ENCODE data around the gene NSG2. TPM values are rescaled to one million over a fixed set of nuclear protein-coding genes. Genes with fewer than 3 reads are reported as not detected.

Gene NSG2
- total RNA-seq, 4 donors from 2014 or later = 0.94 to 1.9 (median 1.8) TPM; not detected in 1

GRCh38 chr5:174154559-174154958 is 109.1 kb downstream of the NSG2 start:
- Histone ChIP-seq H3K4me1 (no peaks in the 10 kb centered on the region), H3K9me3 (no peaks in the 10 kb centered on the region), H3K27ac (no peak overlapping the region), H3K27me3 (no peaks in the 10 kb centered on the region), H3K4me3 (no peak overlapping the region), H3K36me3 (no peaks in the 10 kb centered on the region)
- DNase-seq = no peak
- no peak for TF ChIP-seq POLR2A (IDR thresholded peaks at IDR 0.05)
- TF ChIP-seq CTCF (IDR thresholded peaks at IDR 0.05) = no peak

- Histone ChIP-seq H3K4me3 (no peak overlapping the region), H3K36me3 (no peaks in the 10 kb centered on the region), H3K4me1 (no peaks in the 10 kb centered on the region), H3K27me3 (no peaks in the 10 kb centered on the region), H3K9me3 (no peaks in the 10 kb centered on the region), H3K27ac (no peak overlapping the region)
- no peak for DNase-seq
- TF ChIP-seq CTCF (IDR thresholded peaks at IDR 0.05) = no peak
- TF ChIP-seq POLR2A (IDR thresholded peaks at IDR 0.05) = no peak
Observed at GRCh38 chr5:174155281-174155680, 109.8 kb downstream of the NSG2 start.

- DNase-seq = no peak
- no peak overlapping the region for H3K27ac ChIP-seq
- H3K4me1 ChIP-seq = no peaks in the 10 kb centered on the region
- no peaks in the 10 kb centered on the region for H3K27me3 ChIP-seq
- no peaks in the 10 kb centered on the region for H3K9me3 ChIP-seq
- H3K36me3 ChIP-seq = no peaks in the 10 kb centered on the region
- H3K4me3 ChIP-seq = no peak overlapping the region
- TF ChIP-seq CTCF (IDR thresholded peaks at IDR 0.05) (no peak), POLR2A (IDR thresholded peaks at IDR 0.05) (no peak)
Observed at GRCh38 chr5:174155706-174156105, 110.2 kb downstream of the NSG2 start.

- H3K9me3 ChIP-seq = no peaks in the 10 kb centered on the region
- no peak overlapping the region for H3K27ac ChIP-seq
- TF ChIP-seq POLR2A (IDR thresholded peaks at IDR 0.05) = no peak
- TF ChIP-seq CTCF (IDR thresholded peaks at IDR 0.05) = no peak
- no peaks in the 10 kb centered on the region for H3K27me3 ChIP-seq
- H3K36me3 ChIP-seq = no peaks in the 10 kb centered on the region
- no peaks in the 10 kb centered on the region for H3K4me1 ChIP-seq
- H3K4me3 ChIP-seq = no peak overlapping the region
- no peak for DNase-seq
Observed at GRCh38 chr5:174157048-174157447, 111.5 kb downstream of the NSG2 start.

Other genes starting within 250 kb of the NSG2 start
- 10 to 100 TPM; 29.7 to 67.0 (median 57.6) TPM for gene CPEB4, start 157.4 kb upstream of the NSG2 start, total RNA-seq
- not detected for gene C5orf47, start 56.5 kb upstream of the NSG2 start, total RNA-seq